GM10266 (cell line): Measurements from ENCODE around the gene GPR50.
A peak's percentile ranks its signal among the peaks of the same experiment; 100 is the strongest.

Experiments used
- DNase-seq: peaks from one replicate; pipeline ENCODE4 v3.0.0; 2012; ENCODE audit errors: extremely low spot score
- TF ChIP-seq, protein P1 (sequence below): IDR thresholded peaks from 2 replicates; pipeline ENCODE4 v1.5.1; 2012; ENCODE audit warnings: mild to moderate bottlenecking, low read depth; ENCODE audit not compliant: control insufficient read depth, insufficient read depth; ENCODE audit errors: missing control alignments

Gene GPR50

DNA sequence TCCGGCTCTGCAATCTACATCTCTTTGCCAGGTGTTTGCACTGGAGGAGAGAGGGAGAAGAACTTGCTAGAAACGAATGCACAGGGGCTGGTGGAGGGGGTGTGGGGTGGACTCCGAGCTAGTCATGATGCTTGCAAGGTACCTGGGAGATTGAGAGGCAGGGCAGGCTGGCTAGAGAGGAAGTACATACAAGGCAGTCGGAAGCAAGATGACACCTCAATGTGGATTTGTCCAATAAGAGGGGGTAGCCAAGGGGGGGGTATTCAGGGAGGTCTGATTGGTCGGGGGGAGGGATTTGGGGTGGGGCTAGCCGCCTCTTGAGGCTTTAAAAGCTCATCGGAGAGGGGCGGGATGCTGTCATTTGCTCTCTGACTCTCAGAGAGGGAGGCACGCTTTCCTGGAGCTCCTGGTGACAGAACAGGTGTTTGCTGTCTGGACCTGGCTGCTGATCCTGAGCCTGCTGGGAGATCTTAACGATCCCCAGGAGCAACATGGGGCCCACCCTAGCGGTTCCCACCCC lies at the start of gene GPR50:
GPR50 (plus strand) TSS at position 354 of the 520 bp plus-strand sequence; CDS start at position 492, 138 bp downstream.
- no peak for DNase-seq
- TF ChIP-seq, protein P1, sequence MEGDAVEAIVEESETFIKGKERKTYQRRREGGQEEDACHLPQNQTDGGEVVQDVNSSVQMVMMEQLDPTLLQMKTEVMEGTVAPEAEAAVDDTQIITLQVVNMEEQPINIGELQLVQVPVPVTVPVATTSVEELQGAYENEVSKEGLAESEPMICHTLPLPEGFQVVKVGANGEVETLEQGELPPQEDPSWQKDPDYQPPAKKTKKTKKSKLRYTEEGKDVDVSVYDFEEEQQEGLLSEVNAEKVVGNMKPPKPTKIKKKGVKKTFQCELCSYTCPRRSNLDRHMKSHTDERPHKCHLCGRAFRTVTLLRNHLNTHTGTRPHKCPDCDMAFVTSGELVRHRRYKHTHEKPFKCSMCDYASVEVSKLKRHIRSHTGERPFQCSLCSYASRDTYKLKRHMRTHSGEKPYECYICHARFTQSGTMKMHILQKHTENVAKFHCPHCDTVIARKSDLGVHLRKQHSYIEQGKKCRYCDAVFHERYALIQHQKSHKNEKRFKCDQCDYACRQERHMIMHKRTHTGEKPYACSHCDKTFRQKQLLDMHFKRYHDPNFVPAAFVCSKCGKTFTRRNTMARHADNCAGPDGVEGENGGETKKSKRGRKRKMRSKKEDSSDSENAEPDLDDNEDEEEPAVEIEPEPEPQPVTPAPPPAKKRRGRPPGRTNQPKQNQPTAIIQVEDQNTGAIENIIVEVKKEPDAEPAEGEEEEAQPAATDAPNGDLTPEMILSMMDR = no peak

DNA sequence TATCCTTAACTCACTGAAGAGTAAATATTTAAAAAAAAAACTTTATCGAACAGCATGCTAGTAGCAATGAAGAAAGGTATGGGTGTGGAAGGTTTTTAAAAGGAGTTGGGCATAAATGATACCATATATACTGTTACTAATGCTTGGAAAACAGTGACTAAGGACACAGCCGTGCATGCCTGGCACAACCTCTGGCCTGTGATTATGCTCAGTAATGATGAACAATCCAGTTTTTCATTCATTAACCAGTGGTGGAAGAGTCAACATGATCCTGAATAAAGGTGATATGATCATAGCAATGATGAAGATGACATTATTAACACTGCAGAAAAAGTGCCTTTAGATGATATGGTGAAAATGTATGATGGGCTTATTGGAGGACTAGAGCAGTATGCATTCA lies 43.9 kb upstream of the GPR50 start:
- TF ChIP-seq, protein P1 = no peak
- DNase-seq = no peak

DNA sequence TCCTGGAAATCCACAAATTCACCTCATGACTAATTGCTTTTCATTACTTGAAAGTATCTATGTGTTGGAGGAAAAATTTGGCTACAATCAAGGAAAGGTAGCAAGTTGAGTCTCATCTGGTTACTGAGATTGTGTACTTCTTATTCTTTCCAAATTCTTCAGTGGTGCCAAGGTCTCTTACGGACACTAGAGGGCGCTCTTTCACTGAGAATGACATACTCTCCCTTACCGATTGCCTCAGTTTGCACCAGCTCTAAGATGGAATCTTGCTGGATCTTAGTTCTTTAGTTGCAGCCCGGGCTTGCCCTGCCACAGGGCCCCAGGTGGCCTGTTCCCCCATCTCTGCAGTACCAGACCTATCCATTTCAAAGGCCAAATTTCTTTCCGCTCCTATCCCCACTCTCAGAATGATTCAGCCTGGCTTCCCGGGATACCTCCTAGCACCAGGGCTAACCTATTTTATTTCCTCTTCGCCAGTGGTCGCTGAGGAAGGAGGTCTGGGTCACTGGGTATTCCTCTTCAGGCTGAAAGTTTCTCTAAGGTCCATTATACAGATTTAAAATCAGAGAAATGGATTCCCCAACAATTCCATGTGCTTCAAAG lies 24.6 kb upstream of the GPR50 start:
- DNase-seq = peak; percentile 18
- TF ChIP-seq, protein P1 = peak; percentile 75

DNA sequence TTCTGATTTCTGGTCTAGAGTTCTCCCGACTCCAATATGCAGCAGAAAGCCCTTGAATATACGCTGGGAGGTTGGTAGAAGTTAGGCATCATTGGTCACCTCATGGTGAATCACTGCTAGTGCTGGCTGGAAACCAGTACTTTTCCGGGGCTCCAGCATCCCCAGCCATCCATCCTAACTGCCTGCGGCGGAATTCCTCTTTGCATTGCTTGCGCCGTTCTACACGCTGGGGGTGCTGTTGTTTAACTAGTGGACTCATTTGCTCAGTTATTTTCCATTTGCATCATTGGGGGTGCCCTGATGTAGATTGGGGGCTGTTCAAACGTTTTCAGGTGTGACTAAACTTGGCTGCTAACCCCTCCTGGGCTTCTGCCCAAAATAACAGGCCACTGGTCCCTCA lies 23.3 kb upstream of the GPR50 start:
- no peak for DNase-seq
- TF ChIP-seq, protein P1 = peak; percentile 5

DNA sequence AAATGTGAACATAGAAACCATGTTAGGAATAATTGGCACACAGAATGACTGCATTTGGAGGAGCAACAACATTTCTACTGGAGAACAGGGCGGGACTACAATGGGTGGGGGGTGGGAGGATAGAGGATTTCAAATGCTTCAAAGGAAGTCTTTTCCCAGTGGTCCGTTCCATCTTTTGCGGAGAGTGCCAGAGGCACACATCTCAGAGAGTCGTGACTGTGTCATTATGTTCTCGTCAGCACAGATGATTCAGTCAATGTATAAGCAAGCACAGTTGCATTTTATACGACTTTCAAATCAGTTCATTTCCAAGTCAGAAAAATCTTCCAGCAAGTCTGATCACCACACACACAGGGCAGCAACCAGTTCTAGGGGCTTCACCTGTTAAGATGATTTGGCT lies 22.7 kb upstream of the GPR50 start:
- DNase-seq = no peak
- TF ChIP-seq, protein P1 = no peak

DNA sequence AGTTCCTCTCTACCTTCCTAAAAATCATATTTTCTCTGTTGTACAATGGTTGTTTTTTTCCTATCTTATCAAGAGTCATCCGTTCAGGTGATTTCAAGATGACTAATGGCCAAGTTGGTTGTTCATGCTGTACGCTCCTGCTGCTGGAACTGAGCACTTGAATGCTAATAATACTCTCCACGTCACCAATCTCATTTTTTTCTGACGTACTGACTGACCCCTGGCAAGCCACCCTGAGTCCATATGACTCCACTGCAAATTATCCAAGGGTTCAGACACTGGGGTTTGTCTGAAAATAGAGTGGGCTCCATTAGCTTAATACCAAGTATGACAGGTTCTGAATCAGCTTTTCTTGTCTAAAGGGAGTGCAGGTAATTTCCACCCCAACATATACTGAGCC lies 21.1 kb upstream of the GPR50 start:
- TF ChIP-seq, protein P1 = no peak
- no peak for DNase-seq

DNA sequence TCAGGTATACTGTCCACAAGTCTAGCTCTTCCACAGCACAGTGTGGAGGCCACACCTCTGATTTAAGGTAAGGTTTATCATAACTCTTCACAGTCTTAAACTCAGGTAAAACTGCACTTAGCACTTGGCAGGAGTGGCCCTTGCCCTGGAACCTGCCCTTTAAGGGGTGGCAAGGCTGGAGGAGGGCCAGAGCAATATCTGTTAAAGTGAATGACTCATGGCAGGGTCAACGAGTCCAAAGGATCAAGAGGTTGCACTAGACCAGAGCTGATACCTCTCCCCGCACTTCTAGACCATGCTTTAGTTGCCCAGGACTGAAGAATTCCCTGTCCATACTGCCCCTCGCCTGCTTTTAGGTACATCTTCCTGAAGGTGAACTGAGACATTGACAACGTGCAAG lies 14.7 kb upstream of the GPR50 start:
- DNase-seq = no peak
- TF ChIP-seq, protein P1 = no peak
